Measurements from ENCODE around the gene NLRX1.
"Not testable (repeated sequence)": the region's sequence is repeated elsewhere in the genome, so short reads cannot be mapped to it uniquely, and the experiment has no call there.

The NLRX1 gene

DNA sequence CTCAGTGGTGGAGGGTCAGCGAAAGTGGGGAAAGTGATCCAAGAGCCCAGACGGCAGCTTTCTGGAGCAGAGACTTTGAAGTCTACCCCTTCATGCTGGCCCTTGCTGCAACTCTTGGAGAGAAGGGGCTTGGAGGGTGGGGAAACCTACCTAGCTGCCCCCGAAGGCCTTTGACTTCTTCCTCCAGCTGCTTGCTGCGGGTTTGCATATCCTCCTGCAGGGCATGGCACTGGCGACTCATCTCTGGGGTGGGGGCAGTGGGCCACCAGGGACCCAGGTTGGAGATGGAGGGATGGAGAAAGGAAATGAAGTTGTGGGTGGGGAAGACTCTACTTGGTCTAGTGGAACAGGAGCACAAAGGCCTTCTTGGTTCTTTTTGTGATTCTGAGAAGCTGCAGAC lies 24.5 kb downstream of the NLRX1 start:
- TF ChIP-seq, protein P1, sequence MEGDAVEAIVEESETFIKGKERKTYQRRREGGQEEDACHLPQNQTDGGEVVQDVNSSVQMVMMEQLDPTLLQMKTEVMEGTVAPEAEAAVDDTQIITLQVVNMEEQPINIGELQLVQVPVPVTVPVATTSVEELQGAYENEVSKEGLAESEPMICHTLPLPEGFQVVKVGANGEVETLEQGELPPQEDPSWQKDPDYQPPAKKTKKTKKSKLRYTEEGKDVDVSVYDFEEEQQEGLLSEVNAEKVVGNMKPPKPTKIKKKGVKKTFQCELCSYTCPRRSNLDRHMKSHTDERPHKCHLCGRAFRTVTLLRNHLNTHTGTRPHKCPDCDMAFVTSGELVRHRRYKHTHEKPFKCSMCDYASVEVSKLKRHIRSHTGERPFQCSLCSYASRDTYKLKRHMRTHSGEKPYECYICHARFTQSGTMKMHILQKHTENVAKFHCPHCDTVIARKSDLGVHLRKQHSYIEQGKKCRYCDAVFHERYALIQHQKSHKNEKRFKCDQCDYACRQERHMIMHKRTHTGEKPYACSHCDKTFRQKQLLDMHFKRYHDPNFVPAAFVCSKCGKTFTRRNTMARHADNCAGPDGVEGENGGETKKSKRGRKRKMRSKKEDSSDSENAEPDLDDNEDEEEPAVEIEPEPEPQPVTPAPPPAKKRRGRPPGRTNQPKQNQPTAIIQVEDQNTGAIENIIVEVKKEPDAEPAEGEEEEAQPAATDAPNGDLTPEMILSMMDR (IDR thresholded peaks at IDR 0.05; ENCODE audit: low read length, missing control alignments) = no peak
- DNase-seq (ENCODE audit: low read depth) = no peak
- no peak overlapping the region for H3K4me3 ChIP-seq (replicated peaks; ENCODE audit: low read depth, low read length)

DNA sequence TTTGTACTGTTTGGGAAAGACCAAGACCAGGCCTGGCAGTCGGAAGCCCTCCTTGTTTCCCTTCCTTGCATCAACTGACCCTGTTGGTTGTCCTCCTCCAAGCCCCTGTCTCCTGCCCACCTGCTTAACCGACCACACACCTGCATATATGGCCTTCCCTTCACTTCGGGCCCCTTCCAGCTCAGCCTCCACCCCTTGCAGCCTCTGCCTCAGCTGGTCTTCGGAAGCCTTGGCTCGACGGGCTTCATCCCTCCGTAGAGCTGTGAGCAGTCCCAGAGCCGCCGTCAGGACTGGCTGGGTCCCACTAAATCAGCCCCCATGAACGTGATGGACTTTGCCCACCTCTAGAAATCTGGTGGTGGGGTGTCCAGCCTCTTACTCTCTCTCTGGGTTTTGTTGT lies 25.1 kb downstream of the NLRX1 start:
- H3K4me3 ChIP-seq (replicated peaks; ENCODE audit: low read depth, low read length) = no peak overlapping the region
- DNase-seq (ENCODE audit: low read depth) = no peak
- TF ChIP-seq, protein P1 (IDR thresholded peaks at IDR 0.05; ENCODE audit: low read length, missing control alignments) = no peak

DNA sequence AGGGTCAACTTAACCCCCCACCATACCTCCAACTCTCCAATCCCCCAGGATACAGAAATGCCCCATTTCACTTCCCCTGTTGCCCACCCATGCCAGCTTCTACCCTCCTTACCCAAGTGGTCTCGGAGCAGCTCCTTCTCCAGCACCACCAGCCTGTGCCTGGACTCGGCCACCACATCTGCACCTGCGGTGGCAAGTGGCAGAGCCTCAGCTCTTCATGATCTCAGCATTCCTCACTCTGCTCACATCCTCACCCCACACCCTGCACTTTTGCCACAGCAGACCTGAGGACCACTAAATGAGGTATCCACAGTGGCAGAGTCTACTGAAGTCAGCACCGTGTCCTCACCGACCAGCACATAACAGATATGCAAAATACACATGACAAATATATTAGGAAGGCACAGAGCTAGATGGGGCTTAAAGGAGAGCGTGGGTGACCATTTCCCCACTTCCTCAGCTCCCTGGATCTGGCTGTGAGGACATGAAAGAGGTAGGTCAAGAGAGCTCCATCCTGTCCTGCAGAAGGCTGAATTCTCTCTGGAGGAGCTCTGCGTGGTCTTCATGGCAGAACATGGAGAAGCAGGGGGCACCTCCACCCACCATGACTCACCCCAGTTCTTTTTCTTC lies 26.4 kb downstream of the NLRX1 start:
- DNase-seq (ENCODE audit: low read depth) = no peak
- TF ChIP-seq, protein P1 (IDR thresholded peaks at IDR 0.05; ENCODE audit: low read length, missing control alignments) = no peak
- H3K4me3 ChIP-seq (replicated peaks; ENCODE audit: low read depth, low read length) = no peak overlapping the region

DNA sequence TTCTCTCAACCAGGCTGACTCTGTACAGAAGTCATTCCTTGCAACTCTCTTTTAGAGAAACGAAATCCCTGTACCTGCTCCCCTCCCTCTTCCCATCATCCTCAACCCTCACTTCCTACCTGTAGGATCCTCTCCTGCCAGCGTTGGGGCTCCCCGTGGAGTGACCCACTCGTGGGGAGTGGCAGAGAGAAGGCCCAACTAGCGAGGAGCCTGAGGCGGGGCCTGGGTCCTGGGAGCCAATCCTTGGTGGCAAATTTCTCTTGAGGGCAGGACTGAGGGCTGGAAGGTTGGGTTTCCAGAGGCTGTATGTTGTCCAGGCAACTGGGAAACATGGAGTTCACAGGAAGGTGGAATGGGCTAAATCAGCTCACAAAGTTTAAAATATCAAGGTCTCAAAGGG lies 27.2 kb downstream of the NLRX1 start:
- no peak overlapping the region for H3K4me3 ChIP-seq (replicated peaks; ENCODE audit: low read depth, low read length)
- DNase-seq (ENCODE audit: low read depth) = peak; percentile 69
- TF ChIP-seq, protein P1 (IDR thresholded peaks at IDR 0.05; ENCODE audit: low read length, missing control alignments) = no peak

DNA sequence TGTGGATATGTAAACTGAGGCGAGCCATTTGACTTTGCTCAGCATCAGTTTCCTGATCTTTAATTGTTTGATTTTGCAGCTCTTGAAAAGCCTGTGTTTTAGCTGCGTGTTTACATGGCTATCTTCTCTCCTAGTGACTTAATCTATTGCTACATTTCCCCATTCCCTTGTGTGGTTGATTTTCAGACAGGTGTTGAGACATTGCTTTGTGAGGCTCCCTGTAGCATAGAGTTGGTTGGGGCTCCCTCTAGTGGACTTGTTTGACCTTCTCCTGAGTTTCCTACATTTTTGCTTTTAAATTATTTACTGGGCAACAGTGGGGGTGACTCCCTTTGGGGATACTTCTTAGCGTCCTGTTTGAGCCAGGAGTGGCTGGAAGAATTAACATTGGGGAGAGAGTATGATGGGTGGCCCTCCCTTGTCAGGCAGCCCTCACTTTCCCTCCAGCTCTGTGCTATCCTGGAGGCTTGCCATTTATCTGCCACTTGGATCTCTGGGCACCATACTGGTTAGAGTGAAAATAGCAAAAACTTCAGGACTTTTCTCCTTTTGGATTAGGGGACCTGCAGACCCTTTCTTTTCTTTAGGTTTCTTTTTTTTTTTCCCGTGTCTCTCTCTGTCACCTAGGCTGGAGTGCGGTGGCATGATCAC lies 28.4 kb downstream of the NLRX1 start:
- no peak overlapping the region for H3K4me3 ChIP-seq (replicated peaks; ENCODE audit: low read depth, low read length)
- DNase-seq (ENCODE audit: low read depth) = peak; percentile 95
- TF ChIP-seq, protein P1 (IDR thresholded peaks at IDR 0.05; ENCODE audit: low read length, missing control alignments) = peak; percentile 82

DNA sequence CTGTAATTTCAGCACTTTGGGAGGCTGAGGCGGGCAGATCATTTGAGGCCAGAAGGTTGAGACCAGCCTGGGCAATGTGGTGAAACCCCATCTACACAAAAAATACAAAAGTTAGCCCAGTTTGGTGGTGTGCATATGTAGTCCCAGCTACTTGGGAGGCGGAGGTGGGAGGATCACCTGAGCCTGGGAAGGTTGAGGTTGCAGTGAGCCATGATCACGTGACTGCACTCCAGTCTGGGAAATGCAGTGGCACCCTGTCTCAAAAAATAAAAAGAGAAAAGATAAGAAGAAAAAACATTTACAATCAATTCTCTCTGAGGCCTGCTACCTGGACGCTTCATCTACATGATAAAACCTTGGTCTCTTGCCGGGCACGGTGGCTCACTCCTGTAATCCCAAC lies 30.4 kb downstream of the NLRX1 start:
- no peak overlapping the region for H3K4me3 ChIP-seq (replicated peaks; ENCODE audit: low read depth, low read length)
- no peak for DNase-seq (ENCODE audit: low read depth)
- TF ChIP-seq, protein P1 (IDR thresholded peaks at IDR 0.05; ENCODE audit: low read length, missing control alignments) = no peak

DNA sequence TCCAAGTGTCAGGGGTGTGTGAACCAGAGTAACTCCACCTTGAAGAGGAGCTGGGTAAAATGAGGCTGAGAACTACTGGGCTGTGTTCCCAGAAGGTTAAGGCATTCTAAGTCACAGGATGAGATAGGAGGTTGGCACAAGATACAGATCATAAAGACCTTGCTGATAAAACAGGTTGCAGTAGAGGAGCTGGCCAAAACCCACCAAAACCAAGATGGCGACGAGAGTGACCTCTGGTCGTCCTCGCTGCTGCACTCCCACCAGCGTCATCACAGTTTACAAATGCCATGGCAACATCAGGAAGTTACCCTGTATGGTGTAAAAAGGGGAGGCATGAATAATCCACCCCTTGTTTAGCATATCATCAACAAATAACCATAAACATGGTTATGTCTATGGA lies 32.7 kb downstream of the NLRX1 start:
- H3K4me3 ChIP-seq (replicated peaks; ENCODE audit: low read depth, low read length); DNase-seq (ENCODE audit: low read depth): not testable (repeated sequence)

All from fibroblast of pulmonary artery (primary cell).